Measurements from ENCODE around the gene DDX41. TPM values are rescaled to one million over a fixed set of nuclear protein-coding genes. Genes with fewer than 3 reads are reported as not detected.
A peak's percentile ranks its signal among the peaks of the same experiment; 100 is the strongest.

The DDX41 gene
- total and polyA plus RNA-seq, 10 of the 15 experiments (the other 5 are each of a cell fraction or from before 2014, with no cell fraction given) = 32.7 to 215 (median 93.6) TPM

- TF ChIP-seq BACH1 (IDR thresholded peaks at IDR 0.05; ENCODE audit: borderline replicate concordance) = 0 out of 2 replicates have a peak, but pooled peaks have one; percentile 21
- TF ChIP-seq MTA2 (IDR thresholded peaks at IDR 0.05; ENCODE audit: low read depth) = no peak
- no peak for TF ChIP-seq MYC (IDR thresholded peaks at IDR 0.05; ENCODE audit: insufficient read depth, insufficient read length, insufficient replicate concordance, low read length, severe bottlenecking)
Observed at GRCh38 chr5:177503351-177504085, 13.2 kb downstream of the DDX41 start (continued).

- CTCF ChIA-PET = interaction anchor here (1.4 to 4.6 kb wide), 13 partner anchors 7 to 389 kb away, joined by 3 to 72 read pairs (median 12); partner anchors contain the start of genes DOK3, F12, MXD3 and PRR7
- H3K4me1 ChIP-seq (ENCODE audit: control insufficient read depth, insufficient read depth, low read length) = peaks cover 39% of the 10 kb centered on the region
- H4K20me1 ChIP-seq (ENCODE audit: control insufficient read depth, insufficient read depth) = no peaks in the 10 kb centered on the region
- BruUV-seq (replicated peaks) = no TSS peak
- ATAC-seq (no peak), DNase-seq (ENCODE audit: low read depth, low spot score) (no peak), FAIRE-seq (no peak)
- 87% methylated on average over 16 of the region's 16 CpGs for WGBS (ENCODE audit: insufficient coverage, insufficient replicate concordance, low lambda C conversion rate, missing lambda C conversion rate)
- no peak overlapping the region for H3K4me3 ChIP-seq
- TF ChIP-seq POLR2A (IDR thresholded peaks at IDR 0.05; ENCODE audit: low read depth, low read length) (peak; percentile 1; the same call in 1 of the 2 replicates), STAT3 (IDR thresholded peaks at IDR 0.05; ENCODE audit: low read depth, low read length) (no peak), SMARCA5 (IDR thresholded peaks at IDR 0.05) (no peak), JUNB (IDR thresholded peaks at IDR 0.05) (no peak), BCL3 (IDR thresholded peaks at IDR 0.05; ENCODE audit: borderline replicate concordance, insufficient read depth, low read depth, low read length, poor library complexity, severe bottlenecking) (peak; percentile 11), ZBED1 (IDR thresholded peaks at IDR 0.05; ENCODE audit: borderline replicate concordance) (no peak), SMAD5 (IDR thresholded peaks at IDR 0.05; ENCODE audit: low read depth) (no peak), BHLHE40 (IDR thresholded peaks at IDR 0.05; ENCODE audit: borderline replicate concordance in 1 of 2, low read depth in 2 of 2, low read length in 1 of 2) (no peak), CHD1 (IDR thresholded peaks at IDR 0.05; ENCODE audit: low read depth, low read length) (no peak), NR2C1 (IDR thresholded peaks at IDR 0.05) (no peak), LARP7 (IDR thresholded peaks at IDR 0.05) (0 out of 2 replicates have a peak, but pooled peaks have one; percentile 14)
- H3K4me2 ChIP-seq (ENCODE audit: control insufficient read depth, insufficient read depth) = peak overlapping the region; percentile 0; the same call in 1 of the 2 replicates
- H3K9ac ChIP-seq (ENCODE audit: control insufficient read depth, insufficient read depth, low read length) = no peak overlapping the region
- peaks cover 9% of the 10 kb centered on the region for H3K79me2 ChIP-seq (ENCODE audit: control insufficient read depth, insufficient read depth, low read length)
- intact Hi-C loops (cut with micrococcal nuclease; ENCODE audit: unreplicated experiment) (loop anchor here (5.0 to 10.0 kb wide), 2 partner anchors 191 to 388 kb away; partner anchors contain the start of gene MXD3), in situ Hi-C loops (cut with MboI) (no loop called here)
- SMC1A ChIA-PET (ENCODE audit: uncharacterized antibody, unreplicated experiment) = interaction anchor here (1.3 to 3.3 kb wide), 4 partner anchors 13 to 113 kb away, joined by 4 to 23 read pairs (median 10); no protein-coding TSS in a partner anchor
- H3K36me3 ChIP-seq (ENCODE audit: control insufficient read depth in 2 of 2, insufficient read depth in 2 of 2, low read length in 1 of 2) = peaks cover 7 to 19% of the 10 kb centered on the region in 2 experiments; a peak in 3 of 4 replicates
- H2AFZ ChIP-seq (ENCODE audit: control insufficient read depth, low read depth, low read length) = no peak overlapping the region
- H3K27ac ChIP-seq (ENCODE audit: control insufficient read depth, insufficient read depth) = peak overlapping the region; percentile 81
- RAD21 ChIA-PET (ENCODE audit: unreplicated experiment) = interaction anchor here (0.9 to 4.5 kb wide), 6 partner anchors 16 to 113 kb away, joined by 3 to 40 read pairs (median 12); no protein-coding TSS in a partner anchor
- H3K9me3 ChIP-seq (replicated peaks; ENCODE audit: control insufficient read depth, insufficient read depth, low read length) = no peaks in the 10 kb centered on the region
- POLR2A ChIA-PET = interaction anchor here (0.6 to 1.9 kb wide), 6 partner anchors 31 to 134 kb away, joined by 3 to 10 read pairs (median 4); no protein-coding TSS in a partner anchor
- H3K27me3 ChIP-seq (replicated peaks in 1 of 2; ENCODE audit: control insufficient read depth in 2 of 2, insufficient read depth in 2 of 2, low read length in 1 of 2) = no peaks in the 10 kb centered on the region; a peak in 1 of 4 replicates
Observed at GRCh38 chr5:177502886-177503285, 13.9 kb downstream of the DDX41 start.

Data from GM12878 (cell line).